Medulla oblongata (tissue), 1 donor: ENCODE measurements around the gene FOXN3.
"Not testable (repeated sequence)": the region's sequence is repeated elsewhere in the genome, so short reads cannot be mapped to it uniquely, and the experiment has no call there.

Experiments used
- DNase-seq: peaks from one replicate; pipeline ENCODE4 v3.0.0-alpha.2; 2015; ENCODE audit errors: extremely low spot score

FOXN3 gene

GRCh38 chr14:89303456-89304435 lies 113.3 kb downstream of the FOXN3 start:
- peak; percentile 90 for DNase-seq

GRCh38 chr14:89302396-89302950 lies 114.6 kb downstream of the FOXN3 start:
- DNase-seq, result no peak

GRCh38 chr14:89299587-89299986 lies 117.4 kb downstream of the FOXN3 start:
- DNase-seq, result no peak

- no peak for DNase-seq
These were observed 118.8 kb downstream of the FOXN3 start for GRCh38 chr14:89298056-89298834.

GRCh38 chr14:89296281-89296745 lies 120.7 kb downstream of the FOXN3 start:
- no peak for DNase-seq

- DNase-seq, result no peak
These were observed 122.2 kb downstream of the FOXN3 start for GRCh38 chr14:89294872-89295271.

GRCh38 chr14:89294469-89294868 lies 122.6 kb downstream of the FOXN3 start:
- not testable (repeated sequence) for DNase-seq

- DNase-seq, result no peak
These were observed 123.0 kb downstream of the FOXN3 start for GRCh38 chr14:89294060-89294459.

GRCh38 chr14:89293314-89293916 lies 123.6 kb downstream of the FOXN3 start:
- no peak for DNase-seq

- no peak for DNase-seq
These were observed 124.3 kb downstream of the FOXN3 start for GRCh38 chr14:89292579-89293313.

GRCh38 chr14:89291351-89291940 lies 125.6 kb downstream of the FOXN3 start:
- DNase-seq, result no peak

GRCh38 chr14:89290813-89291212 lies 126.2 kb downstream of the FOXN3 start:
- no peak for DNase-seq

GRCh38 chr14:89289477-89289876 lies 127.6 kb downstream of the FOXN3 start:
- no peak for DNase-seq

GRCh38 chr14:89288114-89288513 lies 128.9 kb downstream of the FOXN3 start:
- DNase-seq, result no peak

- no peak for DNase-seq
These were observed 132.5 kb downstream of the FOXN3 start for GRCh38 chr14:89284333-89285058.

GRCh38 chr14:89283327-89284060 lies 133.5 kb downstream of the FOXN3 start:
- DNase-seq, result no peak

- no peak for DNase-seq
These were observed 134.8 kb downstream of the FOXN3 start for GRCh38 chr14:89282191-89282590.

- DNase-seq, result no peak
These were observed 136.4 kb downstream of the FOXN3 start for GRCh38 chr14:89280600-89280999.

- no peak for DNase-seq
These were observed 137.3 kb downstream of the FOXN3 start for GRCh38 chr14:89279649-89280232.
